Activated CD4-positive, alpha-beta T cell treated with anti-CD3 and anti-CD28 coated beads for 1 hour (primary cell): ENCODE results near the gene OR4B1.
A peak's percentile ranks its signal among the peaks of the same experiment; 100 is the strongest.
"Not testable (repeated sequence)": the region's sequence is repeated elsewhere in the genome, so short reads cannot be mapped to it uniquely, and the experiment has no call there.

Source experiments
- DNase-seq: peaks from one replicate; pipeline ENCODE4 v3.0.0-alpha.2; 2020

Gene OR4B1

GRCh38 chr11:48216510-48216909 lies at the start of gene OR4B1:
Gene OR4B1, plus strand, starts transcription at chr11:48216810. Its CDS starts 0 bp downstream, at chr11:48216810.
- DNase-seq = no peak

- DNase-seq = no peak
Observed at GRCh38 chr11:48167380-48167779, 49.2 kb upstream of the OR4B1 start.

- DNase-seq = no peak
Observed at GRCh38 chr11:48168815-48169214, 47.8 kb upstream of the OR4B1 start.

GRCh38 chr11:48169259-48169658 lies 47.4 kb upstream of the OR4B1 start:
- DNase-seq = no peak

- no peak for DNase-seq
Observed at GRCh38 chr11:48169717-48170116, 46.9 kb upstream of the OR4B1 start.

- DNase-seq = no peak
Observed at GRCh38 chr11:48170241-48171233, 46.1 kb upstream of the OR4B1 start.

DNA sequence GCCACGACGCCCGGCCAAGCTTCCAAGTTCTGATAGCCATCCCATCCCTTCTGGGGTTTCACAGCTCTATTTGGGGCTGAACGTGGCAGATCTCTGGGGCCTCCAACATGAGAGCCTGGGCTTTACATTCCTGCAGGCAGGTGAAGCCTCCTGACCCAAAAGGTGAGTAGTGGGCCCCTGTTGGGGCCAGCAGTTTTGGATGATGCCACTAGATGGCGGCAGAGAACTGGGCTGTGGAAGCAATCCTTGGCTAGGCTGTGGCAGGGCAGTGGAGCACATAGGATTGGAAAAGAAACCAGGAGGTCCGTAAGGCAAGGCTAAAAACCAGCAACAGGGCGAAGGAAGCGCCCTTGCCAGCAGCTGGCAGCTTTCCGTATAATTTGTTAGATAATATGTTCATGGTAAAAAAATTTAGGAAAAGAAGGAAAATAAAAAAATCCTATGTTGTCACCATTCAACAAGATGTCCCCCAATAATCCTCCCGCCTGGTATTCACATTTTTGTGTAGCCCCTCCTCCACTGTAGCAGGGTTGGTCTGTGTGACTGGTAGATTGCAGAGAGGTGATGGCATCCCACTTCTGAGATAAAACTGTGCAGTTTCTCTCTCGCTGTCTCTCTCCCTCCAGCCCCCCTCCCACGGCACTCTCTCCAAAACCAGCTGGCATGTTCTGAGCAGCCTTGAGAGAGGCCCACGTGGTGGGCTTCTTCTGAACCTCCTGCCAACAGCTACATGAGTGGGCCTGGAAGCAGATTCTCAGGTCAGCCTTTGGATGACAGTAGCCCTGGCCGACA lies 43.6 kb upstream of the OR4B1 start:
- peak; percentile 41 for DNase-seq

DNA sequence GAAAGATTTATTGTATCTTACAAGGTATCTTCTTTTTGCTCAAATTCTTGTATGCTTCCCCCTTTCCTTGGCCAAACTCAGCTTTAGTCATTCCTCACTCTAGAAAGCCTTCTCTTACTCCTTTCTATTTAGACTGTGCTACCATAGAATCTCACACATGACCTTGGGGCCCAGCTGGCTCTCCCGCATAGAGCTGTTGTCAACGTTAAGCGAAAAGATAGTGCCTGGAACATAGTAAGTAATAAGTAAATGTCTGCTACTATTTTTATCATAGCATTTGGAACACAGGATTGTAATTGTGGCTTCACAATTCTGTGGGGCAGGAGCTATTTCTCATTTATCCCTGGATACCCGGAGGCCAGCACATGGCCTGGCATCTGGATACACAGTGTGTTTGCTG lies 38.9 kb upstream of the OR4B1 start:
- DNase-seq = no peak

DNA sequence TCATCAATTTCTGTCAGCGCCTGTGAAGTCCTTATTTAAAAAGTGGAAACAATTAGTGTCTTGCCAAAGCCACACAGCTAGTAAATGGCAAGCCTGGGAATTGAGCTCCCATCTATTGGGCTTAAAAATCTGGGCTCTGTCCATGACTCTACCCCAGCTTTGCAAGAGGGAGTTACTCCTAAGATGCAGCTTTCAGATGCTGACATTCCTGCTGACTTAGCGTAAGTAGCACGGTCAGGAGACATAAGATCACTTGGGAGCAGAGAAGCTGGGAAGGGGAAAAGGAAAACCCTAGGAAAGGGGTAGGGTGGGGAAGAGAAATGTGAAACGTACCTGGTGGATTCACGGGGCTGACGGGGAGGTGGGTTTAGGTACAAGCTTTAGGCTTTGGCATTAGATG lies 36.0 kb upstream of the OR4B1 start:
- no peak for DNase-seq

DNA sequence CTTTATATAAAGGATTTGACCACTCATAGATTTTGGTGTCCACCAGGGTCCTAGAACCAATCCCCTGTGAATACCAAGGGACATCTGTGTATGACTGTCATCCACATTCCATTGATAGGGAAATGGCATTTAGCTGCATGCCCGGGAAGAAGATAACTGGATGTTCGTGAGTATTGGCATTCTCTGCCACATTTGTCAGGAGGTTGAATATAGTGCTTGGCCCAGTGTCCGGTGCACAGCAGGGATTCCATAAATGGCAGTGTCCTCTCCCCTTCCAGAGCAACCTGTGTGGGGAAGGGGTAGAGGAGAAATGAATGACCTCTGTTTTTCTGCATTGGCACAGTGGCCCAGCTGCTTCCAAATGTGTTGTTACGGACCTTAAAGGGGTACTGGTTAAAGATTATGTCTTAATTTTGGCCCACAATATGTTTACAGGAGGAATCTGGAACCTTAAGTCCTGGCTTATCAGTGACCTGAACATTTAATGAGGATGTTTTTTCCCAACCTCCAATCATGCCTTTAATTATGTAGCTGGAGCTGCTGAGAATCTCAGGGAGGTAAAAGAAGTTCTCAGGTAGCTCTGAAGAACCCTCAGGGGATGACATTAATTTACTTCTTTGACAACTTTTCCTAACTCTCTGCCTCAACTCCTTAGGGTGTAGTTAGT lies 33.6 kb upstream of the OR4B1 start:
- no peak for DNase-seq

DNA sequence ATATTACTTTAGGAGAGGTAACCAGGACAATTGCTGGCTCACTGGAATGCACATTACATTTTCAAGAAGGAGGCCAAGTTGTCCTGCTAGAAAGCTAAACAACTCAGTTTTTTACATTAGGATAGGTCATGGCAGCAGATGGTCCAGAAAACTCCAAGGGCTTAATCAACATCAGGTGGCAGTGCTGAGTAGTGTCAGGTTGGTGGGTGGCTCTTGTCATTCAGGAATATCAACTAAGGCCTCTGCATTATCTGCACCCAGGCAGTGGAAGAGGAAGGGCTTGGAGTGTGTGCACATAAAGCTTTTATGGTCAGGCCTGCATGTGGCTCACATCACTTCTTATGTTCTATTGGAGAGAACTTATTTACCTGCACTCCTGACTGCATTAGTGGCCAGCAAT lies 32.2 kb upstream of the OR4B1 start:
- DNase-seq = no peak

- DNase-seq = not testable (repeated sequence)
Observed at GRCh38 chr11:48190906-48191654, 25.5 kb upstream of the OR4B1 start.

DNA sequence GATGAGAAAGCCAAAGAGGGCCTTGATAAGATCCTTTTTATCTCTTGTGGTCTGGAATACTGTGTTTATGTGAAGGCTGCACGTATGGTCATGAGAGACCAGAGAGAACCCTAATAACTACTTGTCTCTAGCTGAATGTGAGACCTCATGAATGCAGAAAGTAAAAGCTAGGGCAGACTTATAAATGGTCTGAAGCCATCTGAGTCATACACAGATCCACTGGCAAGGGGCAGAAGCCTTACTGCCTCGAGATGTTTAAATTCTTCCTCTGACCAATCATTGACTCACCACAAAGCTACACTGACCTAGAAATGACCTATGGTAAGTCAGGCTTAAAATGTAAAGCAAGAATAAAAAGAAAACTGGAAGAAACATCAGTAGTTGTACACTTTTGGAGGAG lies 22.7 kb upstream of the OR4B1 start:
- no peak for DNase-seq

DNA sequence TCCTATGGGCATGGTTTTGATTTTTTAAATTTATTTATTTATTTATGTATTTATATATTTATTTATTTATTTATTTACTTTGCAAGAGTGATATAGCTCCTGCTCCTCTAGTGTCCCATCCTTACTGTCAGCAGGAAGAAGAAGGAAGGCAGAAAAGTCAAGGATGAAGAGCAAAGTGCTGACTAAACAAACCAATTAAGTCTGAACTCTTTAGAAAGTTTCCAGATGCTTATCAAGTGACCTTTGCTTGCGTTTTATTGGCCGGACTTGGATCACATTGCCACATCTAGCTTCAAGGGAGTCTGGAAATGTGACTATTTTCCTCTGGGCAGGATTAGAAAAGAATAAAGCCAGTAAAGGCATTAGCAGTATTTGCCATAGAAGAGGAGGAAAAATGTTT lies 8.7 kb upstream of the OR4B1 start:
- DNase-seq = no peak

GRCh38 chr11:48210052-48210451 lies 6.6 kb upstream of the OR4B1 start:
- no peak for DNase-seq

DNA sequence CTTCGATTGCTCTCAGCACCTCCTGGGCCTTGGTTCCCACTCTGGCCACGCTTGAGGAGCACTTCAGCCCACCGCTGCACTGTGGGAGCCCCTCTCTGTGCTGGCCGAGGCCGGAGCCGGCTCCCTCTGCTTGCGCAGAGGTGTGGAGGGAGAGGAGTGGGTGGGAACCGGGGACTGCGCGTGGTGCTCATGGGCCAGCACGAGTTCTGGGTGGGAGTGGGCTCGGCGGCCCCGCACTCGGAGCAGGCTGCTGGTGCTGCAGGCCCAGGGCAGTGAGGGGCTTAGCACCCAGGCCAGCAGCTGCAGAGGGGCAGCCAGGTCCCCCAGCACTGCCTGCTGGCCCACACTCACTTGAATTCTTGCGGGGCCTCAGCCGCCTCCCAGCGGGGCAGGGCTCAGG lies 12.2 kb downstream of the OR4B1 start:
- no peak for DNase-seq

GRCh38 chr11:48230057-48230456 lies 13.4 kb downstream of the OR4B1 start:
- DNase-seq = not testable (repeated sequence)

DNA sequence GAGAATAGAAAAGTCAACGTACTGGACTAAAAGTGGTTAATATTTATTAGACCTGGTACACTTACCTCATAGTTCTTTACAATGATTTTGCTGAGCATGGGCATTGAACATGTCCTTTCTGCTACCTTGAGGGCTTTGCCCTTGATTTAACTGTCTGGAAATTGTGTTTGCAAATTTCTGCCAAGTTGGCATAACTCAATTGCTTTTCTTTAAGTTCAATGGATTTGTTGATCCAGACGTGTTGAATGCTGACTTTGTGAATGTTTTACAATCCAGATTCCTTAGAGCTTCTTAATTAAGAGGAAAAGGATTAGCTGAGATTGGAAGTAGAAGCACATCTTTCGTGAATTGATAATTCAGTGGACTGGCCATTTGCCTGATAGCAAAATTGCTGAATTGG lies 21.1 kb downstream of the OR4B1 start:
- DNase-seq = no peak

DNA sequence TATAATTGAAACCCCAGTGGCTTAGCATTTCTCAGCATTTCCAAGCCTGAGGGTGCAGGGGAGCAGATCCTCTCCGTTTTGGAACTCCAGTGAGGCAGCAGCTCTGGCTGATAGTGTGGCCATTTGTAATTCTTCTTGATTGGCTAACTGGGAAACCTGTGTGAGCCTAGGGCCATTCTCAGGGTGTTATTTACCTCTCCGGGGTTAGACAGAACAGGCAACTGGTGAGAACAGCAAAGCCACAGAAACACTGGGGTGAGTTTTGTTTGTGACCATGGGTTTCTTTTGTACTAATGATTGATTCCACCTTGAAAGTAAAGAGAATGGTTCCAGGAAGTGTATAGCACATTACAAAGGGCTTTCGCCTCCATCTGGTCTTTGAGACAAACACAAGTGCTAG lies 25.9 kb downstream of the OR4B1 start:
- no peak for DNase-seq

GRCh38 chr11:48244804-48245203 lies 28.2 kb downstream of the OR4B1 start, which contains the start of gene OR4X2:
Gene OR4X2, plus strand, starts transcription at chr11:48245104. Its CDS starts 0 bp downstream, at chr11:48245104.
- no peak for DNase-seq

DNA sequence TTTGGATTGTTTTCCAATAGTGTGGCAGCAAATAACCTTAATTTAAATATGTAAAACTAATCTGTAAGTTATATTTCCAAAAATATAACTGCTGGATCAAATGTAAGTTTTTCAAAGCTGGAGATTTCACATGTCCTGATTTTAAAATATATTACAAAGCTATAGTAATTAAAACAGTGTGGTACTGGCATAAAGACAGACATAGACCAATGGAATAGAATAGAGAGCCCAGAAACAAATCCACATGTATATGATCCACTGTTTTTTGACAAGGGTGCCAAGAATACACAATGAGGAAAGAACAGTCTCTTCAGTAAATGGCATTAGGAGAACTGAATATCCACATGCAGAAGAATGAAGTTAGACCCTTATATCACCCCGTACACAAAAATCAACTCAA lies 32.3 kb downstream of the OR4B1 start:
- no peak for DNase-seq

- no peak for DNase-seq
Observed at GRCh38 chr11:48261600-48261999, 45.0 kb downstream of the OR4B1 start.
